IPS DF 19.7 (cell line): Measurements from ENCODE around the gene COX14.

ENCODE experiments used
- DNase-seq: peaks from one replicate; pipeline ENCODE4 v3.0.0-alpha.2; 2013; ENCODE audit warnings: low read depth, low spot score

COX14 gene

DNA sequence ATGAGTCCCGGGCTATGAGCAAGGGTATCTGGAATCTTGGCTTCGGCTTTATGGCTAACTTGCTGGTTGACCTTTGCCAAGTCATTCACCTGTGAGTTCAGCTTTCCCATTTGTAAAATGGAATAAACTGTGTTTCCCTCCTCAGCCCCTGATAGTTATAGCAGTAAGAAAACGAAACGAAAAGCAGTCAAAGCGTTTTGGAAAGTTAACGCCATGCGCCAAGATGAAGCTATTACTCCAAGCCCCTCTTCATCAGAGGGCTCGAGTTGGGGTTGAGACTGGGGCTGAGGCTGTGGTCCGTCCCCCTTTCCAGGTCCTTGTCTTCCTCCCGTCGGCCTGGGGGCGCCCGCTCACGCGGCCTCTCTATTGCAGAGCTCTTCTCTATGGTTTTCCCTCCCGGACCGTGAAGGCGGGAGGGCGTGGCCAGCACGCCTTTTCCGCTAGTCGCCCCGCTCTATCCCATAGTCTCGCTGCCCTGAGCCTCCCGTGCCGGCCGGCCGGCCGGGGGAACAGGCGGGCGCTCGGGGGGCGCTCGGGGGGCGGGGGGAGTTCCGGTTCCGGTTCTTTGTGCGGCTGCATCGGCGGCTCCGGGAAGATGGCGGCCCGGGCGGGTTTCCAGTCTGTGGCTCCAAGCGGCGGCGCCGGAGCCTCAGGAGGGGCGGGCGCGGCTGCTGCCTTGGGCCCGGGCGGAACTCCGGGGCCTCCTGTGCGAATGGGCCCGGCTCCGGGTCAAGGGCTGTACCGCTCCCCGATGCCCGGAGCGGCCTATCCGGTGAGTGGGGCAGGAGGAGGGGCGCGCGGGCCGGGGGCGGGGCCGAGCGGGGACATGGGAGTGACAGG is 27.0 kb upstream of the COX14 start, which contains the start of gene SMARCD1:
Gene SMARCD1 (plus strand): TSS at position 568 of the 840 bp plus-strand sequence. CDS start 28 bp downstream, at position 596.
- DNase-seq: peak; percentile 92

DNA sequence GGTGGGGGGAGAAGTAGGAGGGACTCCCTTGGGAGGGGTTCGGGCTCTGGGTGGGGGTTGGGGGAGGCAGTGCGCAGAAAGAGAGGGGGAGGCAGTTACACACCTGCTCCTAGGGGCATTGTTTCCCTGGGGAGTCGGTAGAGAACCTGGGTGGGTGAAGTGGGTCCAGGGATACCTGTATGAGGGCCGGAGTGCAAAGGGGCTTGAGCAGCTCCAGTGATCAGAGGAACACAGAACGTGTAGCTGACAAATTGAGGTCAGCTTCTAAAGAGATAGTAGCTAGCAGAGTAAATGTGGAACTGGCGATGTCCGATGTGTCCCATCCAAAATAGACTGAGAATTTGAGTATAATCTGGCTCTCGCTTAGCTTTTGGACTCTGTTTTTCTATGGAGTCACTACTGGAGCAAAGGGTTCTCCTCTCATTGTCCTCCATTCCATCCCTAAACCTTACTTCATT is 26.4 kb upstream of the COX14 start:
- DNase-seq: no peak

DNA sequence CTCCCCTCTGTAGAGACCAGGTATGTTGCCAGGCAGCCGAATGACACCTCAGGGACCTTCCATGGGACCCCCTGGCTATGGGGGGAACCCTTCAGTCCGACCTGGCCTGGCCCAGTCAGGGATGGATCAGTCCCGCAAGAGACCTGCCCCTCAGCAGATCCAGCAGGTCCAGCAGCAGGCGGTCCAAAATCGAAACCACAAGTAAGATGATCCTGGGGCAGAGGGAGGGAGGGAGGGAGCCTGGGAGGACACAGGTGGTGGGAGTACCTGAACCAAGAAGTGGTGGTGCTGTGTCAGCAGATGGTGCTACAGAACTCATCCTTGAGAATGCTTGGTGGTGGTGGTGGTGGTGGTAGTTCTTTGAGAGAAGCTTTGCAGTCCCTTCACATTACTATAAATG is 25.9 kb upstream of the COX14 start:
- no peak for DNase-seq

DNA sequence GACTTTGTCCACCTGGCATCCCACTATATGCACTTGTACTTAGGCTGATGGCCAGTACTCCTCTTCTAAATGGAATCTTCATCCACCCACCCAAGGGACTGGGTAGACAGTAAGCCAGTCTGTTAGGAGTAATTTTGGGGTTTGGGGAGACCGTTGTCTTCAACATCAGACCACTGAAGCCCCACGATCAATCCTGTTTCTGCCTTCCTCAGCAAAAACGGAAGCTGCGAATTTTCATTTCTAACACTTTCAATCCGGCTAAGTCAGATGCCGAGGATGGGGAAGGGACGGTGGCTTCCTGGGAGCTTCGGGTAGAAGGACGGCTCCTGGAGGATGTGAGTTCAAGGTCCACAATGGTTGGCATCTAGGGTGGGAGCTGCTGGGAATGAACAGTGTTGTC is 24.9 kb upstream of the COX14 start:
- DNase-seq: no peak

DNA sequence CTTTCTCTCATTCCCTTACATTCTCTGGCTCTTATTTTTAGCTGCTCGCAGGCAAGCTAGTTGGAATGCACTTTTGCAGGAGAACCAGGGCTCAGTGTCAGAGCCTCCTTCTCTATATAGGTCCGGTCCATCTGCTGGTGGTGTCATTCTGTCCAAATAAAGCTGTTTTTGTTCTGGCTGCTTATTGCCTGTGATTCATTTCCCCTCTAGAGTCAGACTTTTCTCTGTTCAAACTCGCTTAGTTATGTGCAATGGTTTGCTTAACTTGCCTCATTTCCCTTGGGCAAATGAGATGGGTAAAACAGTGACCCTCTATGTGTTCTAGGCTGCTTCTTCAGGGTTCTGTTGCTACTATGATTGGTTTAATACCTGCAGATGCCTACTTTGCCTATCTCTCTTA is 24.0 kb upstream of the COX14 start:
- DNase-seq: no peak

DNA sequence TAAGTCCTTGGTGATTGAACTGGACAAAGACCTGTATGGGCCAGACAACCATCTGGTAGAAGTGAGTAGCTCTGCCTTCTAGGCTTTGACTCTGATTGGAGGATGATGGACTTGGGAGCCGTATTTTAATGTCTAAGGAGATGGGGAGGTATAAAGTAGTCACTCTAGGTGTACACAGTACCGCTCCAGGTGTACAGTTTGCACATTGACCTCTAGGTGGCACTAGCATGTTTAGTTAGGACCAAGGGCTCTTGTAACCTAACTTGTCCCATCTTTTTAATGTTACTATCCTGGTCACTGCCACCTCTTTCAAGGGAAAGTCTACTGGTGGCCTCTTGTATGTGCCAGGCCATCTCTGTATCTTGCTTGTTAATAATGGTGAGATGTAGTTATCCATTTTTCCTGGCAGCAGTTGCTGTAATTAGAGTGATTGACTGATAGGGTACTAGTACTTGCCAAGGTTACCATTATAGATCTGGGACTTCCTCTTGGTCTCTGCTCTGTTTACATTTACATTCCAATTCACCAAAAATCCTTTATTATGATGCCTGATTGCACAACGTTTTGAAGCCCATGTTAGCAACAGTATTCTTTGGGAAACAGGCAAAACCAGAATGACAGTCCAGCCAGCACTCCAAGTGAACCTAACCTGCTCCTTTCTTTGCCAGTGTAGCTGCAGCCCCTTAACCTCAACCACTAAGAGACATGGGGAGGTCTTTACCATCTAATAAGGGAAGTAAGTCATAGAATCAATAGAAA is 23.3 kb upstream of the COX14 start:
- DNase-seq: no peak

DNA sequence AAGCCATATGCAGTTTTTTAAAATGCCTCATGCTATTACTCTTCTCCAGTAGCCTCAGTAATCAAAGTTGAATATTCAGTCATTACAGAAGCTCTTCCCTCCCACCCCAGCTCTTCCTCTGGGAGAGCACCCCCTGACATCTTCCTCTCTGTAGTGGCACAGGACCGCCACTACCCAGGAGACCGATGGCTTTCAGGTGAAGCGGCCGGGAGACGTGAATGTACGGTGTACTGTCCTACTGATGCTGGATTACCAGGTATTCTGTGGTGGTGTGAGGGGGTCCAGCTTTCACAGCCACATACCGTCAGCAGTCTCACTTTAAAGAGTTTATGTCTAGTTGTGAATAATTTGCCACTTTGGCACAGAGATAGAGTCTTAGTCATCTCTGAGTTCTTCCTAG is 22.3 kb upstream of the COX14 start:
- no peak for DNase-seq

DNA sequence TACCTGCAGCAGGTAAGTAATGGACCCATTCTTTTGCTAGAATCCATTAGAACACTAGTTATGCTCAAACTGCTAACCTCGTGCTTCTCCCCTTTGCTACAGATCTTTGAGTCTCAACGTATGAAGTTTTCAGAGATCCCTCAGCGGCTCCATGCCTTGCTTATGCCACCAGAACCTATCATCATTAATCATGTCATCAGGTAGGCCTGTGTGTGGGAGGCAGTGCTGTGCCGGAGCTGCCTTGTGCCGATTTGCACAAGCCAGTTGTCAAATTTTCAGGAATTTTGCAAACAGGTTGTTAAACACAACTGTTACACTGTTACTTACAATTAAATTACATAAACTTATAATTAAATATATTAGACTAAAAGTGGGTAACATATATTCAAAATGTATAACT is 21.6 kb upstream of the COX14 start:
- no peak for DNase-seq

DNA sequence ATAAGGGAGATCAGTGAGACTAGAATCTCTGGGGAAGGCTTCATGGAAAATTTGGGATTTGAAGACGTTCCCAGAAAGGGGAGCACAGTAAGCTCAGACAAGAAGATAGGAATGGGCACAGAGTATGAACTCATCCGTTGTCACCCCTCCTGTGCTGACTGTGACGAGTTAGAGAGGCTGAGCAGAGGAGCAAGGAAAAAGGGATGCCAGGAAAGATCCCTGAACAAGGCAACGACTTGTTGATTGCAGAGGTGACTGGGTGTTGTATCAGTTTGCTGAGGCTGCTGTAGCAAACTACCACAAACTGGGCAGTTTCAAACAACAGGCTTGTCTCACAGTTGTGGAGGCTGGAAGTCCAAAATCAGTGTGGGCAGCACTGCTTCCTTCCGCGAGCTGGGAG is 14.1 kb upstream of the COX14 start:
- DNase-seq: no peak

DNA sequence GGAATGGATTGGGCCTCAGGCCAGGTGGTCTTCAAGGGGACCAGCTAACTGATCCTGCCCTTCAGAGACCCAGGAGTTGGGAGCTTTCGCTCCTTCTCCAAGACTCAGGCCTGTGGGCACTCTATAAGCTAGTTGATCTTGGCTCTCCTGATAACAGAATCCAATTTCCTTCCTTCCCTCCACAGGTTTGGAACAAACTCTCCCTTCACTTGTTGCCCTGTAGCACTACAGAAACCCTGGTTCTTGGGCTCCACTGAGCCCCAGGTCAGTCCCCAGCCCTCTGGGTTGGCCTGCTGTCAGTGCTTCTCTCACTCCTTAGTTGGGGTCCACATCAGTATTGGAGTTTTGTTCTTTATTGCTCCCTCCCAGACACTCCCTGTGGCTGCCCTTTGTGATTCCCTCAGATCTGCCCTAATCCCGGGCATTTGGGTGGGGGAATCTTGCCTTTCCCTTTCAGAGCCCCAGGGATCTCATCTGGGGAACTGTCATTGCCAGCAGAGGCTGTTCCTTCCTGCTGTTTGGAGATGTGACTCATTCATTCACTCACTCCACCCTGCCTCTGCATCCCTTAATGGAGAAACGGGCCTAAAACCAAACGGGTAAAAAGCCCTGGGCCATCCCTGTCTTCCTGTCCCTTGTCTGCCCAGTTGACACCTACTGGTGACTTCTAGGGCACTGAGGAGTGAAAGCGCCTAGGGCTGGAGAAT is 12.6 kb upstream of the COX14 start:
- no peak for DNase-seq

DNA sequence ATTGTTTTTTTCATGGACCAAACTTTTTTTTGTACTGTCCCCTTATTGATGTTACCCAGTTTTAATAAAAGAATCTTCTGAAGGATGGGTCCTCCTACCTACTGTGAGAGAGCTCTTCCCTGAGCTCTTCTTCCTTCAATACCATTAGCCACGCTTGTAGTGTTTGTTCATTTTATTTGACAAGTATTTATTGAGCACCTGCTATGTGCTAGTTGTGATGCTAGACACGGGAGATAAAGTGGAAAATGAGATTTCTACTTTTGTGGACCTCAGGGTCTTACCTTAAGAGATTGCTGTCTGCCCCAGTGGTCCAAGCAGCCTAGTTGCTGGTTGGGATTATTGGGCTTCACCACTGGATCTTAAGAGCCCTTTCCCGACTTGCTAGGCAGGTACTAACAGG is 11.5 kb upstream of the COX14 start:
- no peak for DNase-seq

DNA sequence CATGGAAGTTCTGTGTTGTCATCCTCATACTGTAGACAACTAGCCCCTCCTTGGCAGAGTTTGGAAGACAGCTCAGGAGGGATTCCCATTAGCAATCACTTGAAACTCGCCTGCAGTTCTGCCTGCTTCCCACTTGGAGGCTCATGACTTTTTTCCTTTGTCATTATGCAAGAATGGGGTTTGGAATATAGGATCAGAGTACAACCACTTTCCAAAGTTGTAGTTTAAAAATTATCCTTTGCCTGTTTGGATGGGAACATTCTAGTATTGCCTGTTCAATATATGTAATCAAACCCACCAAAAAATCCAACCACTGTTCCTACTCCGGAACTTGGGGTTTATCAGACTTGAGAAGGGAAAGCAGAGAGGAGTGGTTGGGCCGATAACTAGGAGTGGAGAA is 10.4 kb upstream of the COX14 start:
- DNase-seq: no peak

DNA sequence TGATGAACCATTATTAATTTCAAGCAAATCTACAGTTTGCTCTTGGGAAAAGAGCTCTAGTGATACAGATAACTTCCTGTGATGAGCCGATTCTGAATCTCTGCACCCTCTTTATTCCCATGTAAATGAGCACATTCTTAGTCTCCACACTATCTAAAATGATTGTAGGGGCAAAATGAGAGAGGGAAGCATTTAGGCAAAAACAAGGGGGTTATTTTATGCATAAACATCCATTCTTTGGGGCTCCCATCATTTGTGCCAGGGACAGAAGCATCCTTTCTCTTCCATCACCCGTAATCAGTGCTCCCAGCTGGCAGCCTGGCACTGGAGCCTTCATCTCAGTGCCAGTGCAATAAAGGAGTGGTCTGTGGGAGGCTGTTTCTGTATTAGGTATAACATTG is 9.9 kb upstream of the COX14 start:
- no peak for DNase-seq

DNA sequence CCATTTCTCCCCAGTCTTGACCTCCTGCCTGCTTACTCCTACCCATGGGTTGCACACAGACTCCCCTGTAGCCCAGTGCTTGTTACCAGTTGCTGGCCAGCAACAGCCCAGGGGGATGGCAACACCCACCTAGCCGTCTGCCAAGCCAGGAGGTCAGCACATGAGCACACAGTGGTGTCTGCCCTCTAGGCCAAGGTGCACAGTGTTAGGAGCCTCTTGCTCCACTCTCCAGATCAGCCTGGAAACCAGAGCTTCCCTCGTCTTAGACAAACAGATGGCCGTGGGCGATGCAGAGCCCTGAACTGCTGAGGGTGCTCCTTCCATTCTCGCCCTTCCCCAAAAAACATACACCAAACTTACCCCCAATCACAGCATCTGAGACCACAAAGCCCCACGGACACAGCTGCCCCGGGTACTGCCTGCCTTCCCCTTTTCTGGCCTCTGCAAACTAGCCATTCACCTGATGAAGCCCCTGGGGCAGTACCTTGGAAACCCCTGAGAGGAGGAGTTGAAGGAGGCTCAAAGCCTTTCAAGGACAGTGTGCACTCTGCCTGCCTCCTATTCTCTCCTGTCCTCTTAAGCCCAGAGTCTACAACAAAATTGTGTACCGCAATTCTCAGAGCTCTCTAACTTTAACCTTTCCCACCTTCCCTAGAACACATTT is 9.3 kb upstream of the COX14 start:
- no peak for DNase-seq

DNA sequence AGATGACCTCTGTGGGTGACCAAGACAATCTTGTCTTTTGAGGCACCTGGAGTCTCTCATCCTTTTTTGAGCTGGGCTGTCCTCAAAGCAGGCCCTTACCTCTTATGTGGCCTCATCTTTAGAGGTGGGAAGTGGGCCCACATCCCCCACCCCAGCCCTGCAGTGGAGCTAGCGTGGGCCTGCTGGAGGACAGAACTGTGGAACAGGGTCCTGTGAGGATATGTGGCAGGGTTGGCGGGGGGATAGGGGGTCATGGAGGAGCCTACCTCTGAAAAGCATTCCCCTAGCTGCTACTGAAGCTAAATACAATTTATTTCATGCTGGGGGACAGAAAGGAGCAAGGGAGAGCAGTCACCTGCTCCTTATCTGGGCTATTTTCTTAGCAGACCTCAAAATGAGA is 8.7 kb upstream of the COX14 start:
- no peak for DNase-seq

DNA sequence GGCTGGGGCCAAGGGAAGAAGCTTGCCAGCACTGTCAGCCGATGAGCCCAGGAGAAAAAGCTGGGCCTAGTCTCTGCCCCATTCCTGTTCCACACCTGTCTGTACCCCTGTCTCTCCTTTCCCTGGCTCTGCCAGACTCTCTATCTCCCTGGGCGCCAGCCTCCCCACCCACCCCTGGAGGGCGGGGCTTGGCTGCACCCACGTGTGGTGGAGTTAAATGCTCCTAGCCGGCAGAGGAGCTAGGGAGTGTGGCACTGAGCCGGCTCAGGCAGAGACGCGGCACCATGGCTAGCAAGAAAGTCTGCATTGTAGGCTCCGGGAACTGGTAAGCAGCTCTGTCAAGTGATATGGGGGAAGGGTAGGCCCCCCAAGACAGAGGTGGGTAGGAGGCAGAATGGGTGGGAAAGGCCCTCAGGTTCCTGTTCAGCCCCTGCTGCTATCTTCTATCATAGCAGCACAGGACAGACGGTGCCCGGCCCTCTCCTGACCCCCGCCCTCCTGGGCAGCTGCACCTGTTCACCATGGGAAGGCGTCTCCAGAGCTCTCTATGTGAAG is 8.2 kb upstream of the COX14 start, which contains the start of gene GPD1:
Gene GPD1 (plus strand): TSS at position 242 of the 555 bp plus-strand sequence. CDS start 43 bp downstream, at position 285.
- no peak for DNase-seq

DNA sequence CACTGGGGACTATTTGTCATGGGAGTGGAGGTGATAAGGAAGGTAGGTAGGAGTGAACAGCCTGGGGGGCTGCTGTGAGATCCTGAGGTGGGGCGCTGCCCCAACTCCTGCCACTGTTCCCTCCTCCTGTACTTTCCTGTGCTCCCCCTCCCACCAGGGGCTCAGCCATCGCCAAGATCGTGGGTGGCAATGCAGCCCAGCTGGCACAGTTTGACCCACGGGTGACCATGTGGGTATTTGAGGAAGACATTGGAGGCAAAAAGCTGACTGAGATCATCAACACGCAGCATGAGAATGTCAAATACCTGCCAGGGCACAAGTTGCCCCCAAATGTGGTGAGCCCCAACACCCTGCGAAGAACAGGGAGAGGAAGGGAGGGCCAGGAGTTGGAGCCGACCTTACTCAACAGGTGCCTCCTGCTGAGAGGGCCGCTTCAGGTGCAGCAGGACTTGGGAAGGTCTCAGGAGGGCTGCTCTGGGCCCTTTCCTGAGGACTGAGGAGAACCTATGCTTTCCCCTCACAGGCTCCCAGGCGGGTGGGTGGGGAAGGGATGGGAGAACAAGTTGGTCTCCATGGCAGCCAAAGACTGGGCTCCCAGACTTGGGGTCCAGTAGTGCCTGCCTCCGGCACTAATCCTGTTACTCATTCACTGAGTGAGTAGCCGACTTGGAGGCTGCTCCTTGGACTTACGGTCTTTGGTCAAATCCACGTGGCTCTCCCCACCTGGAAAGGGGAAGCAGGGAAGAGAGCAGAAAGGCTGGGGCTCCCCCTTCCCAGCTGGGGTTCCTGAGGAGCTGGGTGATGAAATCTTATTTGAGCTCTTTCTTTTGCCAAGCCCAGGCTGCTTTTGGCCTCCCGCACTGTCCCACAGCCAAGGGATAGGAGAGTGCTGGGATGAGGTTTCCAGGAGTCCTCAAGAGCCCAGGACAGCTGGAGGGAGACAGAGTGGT is 7.3 kb upstream of the COX14 start:
- DNase-seq: no peak

DNA sequence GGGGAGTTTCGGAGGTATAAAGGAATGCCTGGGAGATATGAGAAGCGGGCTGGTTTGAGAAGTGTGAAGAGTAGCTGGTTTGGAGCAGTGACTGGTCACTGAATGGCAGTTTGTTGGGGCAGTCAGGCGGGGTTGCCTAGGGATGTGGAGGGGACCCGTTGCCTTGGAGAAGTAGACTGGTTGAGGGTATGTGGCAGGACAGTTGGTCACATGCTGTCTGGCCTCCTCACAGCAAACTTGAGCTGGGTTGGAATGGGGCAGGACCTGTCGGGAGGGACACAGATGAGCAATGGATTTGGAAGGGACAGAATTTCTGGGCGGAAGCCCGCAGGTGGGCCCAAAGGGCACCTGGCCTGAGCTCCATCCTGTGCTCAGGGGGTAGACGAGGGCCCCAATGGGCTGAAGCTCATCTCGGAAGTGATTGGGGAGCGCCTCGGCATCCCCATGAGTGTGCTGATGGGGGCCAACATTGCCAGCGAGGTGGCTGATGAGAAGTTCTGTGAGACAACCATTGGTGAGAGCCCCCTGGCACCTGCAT is 6.1 kb upstream of the COX14 start:
- DNase-seq: no peak

DNA sequence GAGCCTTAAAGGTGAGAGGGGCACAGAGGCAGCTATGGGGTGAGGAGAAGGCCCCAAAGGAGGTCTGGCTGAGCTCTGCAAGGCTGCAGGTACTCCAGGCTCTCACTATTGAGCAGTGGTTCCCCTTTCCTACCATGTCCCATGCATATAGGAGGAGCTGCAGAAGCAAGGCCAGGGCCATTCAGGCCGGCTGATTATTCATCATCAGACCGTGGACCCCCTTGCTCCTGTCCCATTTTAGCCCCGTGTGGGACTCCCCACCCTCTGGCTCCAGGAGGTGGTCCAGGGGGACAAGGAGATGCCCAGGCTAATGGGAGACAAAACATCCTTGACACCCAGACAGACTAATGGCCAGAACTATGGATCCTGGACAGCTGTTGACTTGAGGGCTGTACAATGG is 5.1 kb upstream of the COX14 start:
- no peak for DNase-seq
